C4-2B (cell line): ENCODE results near the gene DENND2A.
"Not testable (repeated sequence)": the region's sequence is repeated elsewhere in the genome, so short reads cannot be mapped to it uniquely, and the experiment has no call there.

Experiments used
- H3K27ac ChIP-seq: fragments of 450-650 bp; 2 replicates; pipeline ENCODE4 v1.5.1; 2017
- ZFX ChIP-seq: fragments of 450-650 bp; IDR thresholded peaks from 2 replicates; pipeline ENCODE4 v1.6.1; 2017
- TF ChIP-seq, protein P1 (sequence below): fragments of 450-650 bp; conservative IDR thresholded peaks from 2 replicates; pipeline ENCODE4 v1.5.1; 2017; ENCODE audit warnings: mild to moderate bottlenecking

DENND2A gene

GRCh38 chr7:140540136-140540777, 100.4 kb downstream of the DENND2A start:
- no peak overlapping the region for H3K27ac ChIP-seq
- TF ChIP-seq, protein P1, sequence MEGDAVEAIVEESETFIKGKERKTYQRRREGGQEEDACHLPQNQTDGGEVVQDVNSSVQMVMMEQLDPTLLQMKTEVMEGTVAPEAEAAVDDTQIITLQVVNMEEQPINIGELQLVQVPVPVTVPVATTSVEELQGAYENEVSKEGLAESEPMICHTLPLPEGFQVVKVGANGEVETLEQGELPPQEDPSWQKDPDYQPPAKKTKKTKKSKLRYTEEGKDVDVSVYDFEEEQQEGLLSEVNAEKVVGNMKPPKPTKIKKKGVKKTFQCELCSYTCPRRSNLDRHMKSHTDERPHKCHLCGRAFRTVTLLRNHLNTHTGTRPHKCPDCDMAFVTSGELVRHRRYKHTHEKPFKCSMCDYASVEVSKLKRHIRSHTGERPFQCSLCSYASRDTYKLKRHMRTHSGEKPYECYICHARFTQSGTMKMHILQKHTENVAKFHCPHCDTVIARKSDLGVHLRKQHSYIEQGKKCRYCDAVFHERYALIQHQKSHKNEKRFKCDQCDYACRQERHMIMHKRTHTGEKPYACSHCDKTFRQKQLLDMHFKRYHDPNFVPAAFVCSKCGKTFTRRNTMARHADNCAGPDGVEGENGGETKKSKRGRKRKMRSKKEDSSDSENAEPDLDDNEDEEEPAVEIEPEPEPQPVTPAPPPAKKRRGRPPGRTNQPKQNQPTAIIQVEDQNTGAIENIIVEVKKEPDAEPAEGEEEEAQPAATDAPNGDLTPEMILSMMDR: no peak
- no peak for TF ChIP-seq ZFX

DNA sequence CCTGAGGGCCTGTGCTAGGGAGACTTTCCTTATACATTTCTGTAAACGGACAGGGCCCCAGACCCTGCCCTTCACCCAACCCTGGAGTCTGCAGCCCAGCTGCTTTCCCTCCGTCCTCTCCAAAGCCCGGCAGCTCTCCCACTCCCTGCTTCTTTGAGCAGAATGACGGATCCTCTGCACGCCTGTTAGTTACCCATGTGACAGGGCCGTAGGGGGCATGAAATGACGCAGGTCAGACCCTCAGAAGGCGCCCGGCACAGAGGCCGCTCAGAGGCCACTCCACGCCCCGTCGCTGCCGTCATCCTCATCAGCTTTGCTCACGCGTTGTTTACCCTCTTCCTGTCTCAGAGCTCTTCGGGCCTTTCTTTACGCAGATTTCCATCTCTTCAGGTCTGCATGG, 101.2 kb downstream of the DENND2A start:
- H3K27ac ChIP-seq: no peak overlapping the region
- no peak for TF ChIP-seq ZFX
- TF ChIP-seq, protein P1: no peak

DNA sequence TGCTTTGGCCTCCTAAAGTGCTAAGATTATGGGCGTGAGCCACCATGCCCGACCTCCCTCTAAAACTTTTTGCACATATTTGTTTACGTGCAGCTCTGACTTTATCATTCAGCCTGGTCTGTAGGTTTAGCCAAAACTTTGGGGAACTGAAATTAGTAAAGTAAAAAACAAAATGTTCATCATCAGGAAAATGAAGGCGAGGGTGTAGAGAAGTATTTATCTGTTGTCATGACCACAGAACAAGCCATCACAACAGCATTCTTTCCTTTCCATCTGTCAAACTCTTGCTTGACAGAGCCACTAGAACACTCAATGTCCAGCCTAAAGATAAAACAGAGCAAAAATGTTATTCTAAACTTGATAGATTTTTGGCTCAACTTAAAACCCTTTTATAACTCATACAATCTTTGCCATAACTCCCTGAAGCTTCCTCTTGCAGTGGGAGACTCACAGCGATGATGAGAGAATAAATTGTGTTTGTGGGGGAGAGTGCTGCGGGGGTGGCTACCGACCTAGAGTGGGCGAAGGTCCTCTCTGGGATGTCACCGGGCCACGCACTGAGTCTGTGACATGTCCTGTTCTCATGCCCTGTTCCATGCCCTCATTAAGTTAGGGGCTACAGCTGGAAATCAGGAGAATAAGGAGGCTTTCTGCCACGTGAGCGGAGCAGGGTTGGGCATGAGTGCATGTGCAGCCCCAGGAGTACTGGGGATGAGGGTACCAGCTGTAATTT, 102.7 kb downstream of the DENND2A start:
- H3K27ac ChIP-seq: no peak overlapping the region
- TF ChIP-seq, protein P1: no peak
- TF ChIP-seq ZFX: no peak

GRCh38 chr7:140534743-140535142, 105.9 kb downstream of the DENND2A start:
- TF ChIP-seq ZFX: no peak
- TF ChIP-seq, protein P1: no peak
- no peak overlapping the region for H3K27ac ChIP-seq

GRCh38 chr7:140533394-140533872, 107.2 kb downstream of the DENND2A start:
- TF ChIP-seq, protein P1: no peak
- TF ChIP-seq ZFX: no peak
- no peak overlapping the region for H3K27ac ChIP-seq

GRCh38 chr7:140529428-140529827, 111.2 kb downstream of the DENND2A start:
- H3K27ac ChIP-seq: not testable (repeated sequence)

- no peak overlapping the region for H3K27ac ChIP-seq
- no peak for TF ChIP-seq ZFX
- TF ChIP-seq, protein P1: no peak
Measured at GRCh38 chr7:140526787-140527664, 113.6 kb downstream of the DENND2A start.
